Left lung (tissue), 10 donors: Measurements from ENCODE around the gene ZFHX3. TPM values are rescaled to one million over a fixed set of nuclear protein-coding genes. Genes with fewer than 3 reads are reported as not detected.
A peak's percentile ranks its signal among the peaks of the same experiment; 100 is the strongest.

Source experiments
- ATAC-seq: fragments of 200-7000 bp; cut with Tn5 transposase; one replicate; pipeline ENCODE4 v1.9.1; 2020; ENCODE audit warnings: moderate library complexity
- DNase-seq, 4 donors: peaks; one replicate each; pipeline ENCODE4 v3.0.0-alpha.2; 2013 to 2020
- H3K27ac ChIP-seq, 2 donors: fragments of 200-600 bp; sonication (generic) in 1 of 2; one replicate each; pipeline versions ENCODE4 v1.5.0 to v1.8.0; 2020 to 2021
- H3K27me3 ChIP-seq, 2 donors: fragments of 200-600 bp; sonication (generic) in 1 of 2; one replicate each; pipeline versions ENCODE4 v1.5.0 to v1.8.0; 2020 to 2021
- H3K36me3 ChIP-seq, 2 donors: fragments of 200-600 bp; sonication (generic) in 1 of 2; one replicate each; pipeline versions ENCODE4 v1.5.0 to v1.8.0; 2020 to 2021
- H3K4me1 ChIP-seq, 2 donors: fragments of 200-600 bp; one replicate each; pipeline ENCODE4 v1.8.0; 2021
- H3K4me3 ChIP-seq, 2 donors: fragments of 200-600 bp; sonication (generic) in 1 of 2; one replicate each; pipeline versions ENCODE4 v1.5.0 to v1.8.0; 2020 to 2021; ENCODE audit warnings: mild to moderate bottlenecking in 1 of 2
- H3K9me3 ChIP-seq, 2 donors: fragments of 200-600 bp; sonication (generic) in 1 of 2; one replicate each; pipeline versions ENCODE4 v1.5.0 to v1.8.0; 2020 to 2021
- CTCF ChIP-seq, 2 donors: fragments of 200-600 bp; sonication (generic) in 1 of 2; IDR thresholded peaks; one replicate each; pipeline versions ENCODE4 v1.5.0 to v1.8.0; 2021; ENCODE audit warnings: antibody characterized with exemption in 2 of 2
- intact Hi-C, 2 donors: fragments of 100-400 bp; cut with DNase I; formaldehyde crosslinking; loops; one replicate each; pipeline versions ENCODE4 v1.11.2 to v1.14.2; 2022
- polyA plus RNA-seq, 6 donors: library from polyadenylated mRNA; unstranded; fragments of 120-200 nt; gene quantifications; one replicate each; pipeline ENCODE4 v1.2.1, GENCODE V29; 2013; ENCODE audit not compliant: insufficient read length in 6 of 6
- total RNA-seq, 2 donors: library from RNA; stranded (reverse); fragmentation: NEBNext Ultra II Directional; extraction: Animal tissue kit (Norgen Biotek cat#: 25700); gene quantifications; one replicate each; pipeline ENCODE4 v1.2.1, GENCODE V29; 2021
- donor health status: DM: no; HTN: yes; CAD: no.
- donor health status: DM: no; HTN: no; CAD: no.

ZFHX3 gene
- total and polyA plus RNA-seq, 8 donors, result 21.4 to 34.7 (median 32.2) TPM

DNA sequence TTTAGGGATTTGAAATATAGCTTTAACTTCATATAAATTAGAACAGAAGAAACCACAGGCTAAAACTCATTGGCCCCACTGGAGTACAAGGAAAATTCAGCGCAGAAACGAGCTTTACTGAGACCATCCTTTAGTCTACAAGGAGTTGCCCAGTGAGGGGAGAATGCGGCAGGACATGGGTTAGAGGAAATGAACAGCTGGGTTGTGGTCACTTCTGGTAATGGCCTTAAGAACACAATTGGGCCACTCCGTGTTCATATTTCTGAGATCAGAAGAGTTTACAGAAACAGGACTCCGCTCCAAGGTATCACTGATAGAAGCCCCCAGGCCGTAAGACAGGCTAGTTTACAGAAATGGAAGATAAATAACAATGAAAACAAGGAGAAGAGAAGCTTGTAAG lies 188.3 kb downstream of the ZFHX3 start:
- no peak for TF ChIP-seq CTCF (IDR thresholded peaks at IDR 0.05)
- intact Hi-C loops, result no loop called here
- Histone ChIP-seq H3K27me3 (no peaks in the 10 kb centered on the region), H3K4me3 (no peak overlapping the region), H3K27ac (peak overlapping the region in 1 of 2 donors; percentile 11), H3K36me3 (no peaks in the 10 kb centered on the region), H3K4me1 (no peaks in the 10 kb centered on the region), H3K9me3 (no peaks in the 10 kb centered on the region)
- ATAC-seq (no peak), DNase-seq (no peak)

GRCh38 chr16:72858665-72859493 lies 189.0 kb downstream of the ZFHX3 start:
- no peaks in the 10 kb centered on the region for H3K36me3 ChIP-seq
- TF ChIP-seq CTCF (IDR thresholded peaks at IDR 0.05), result no peak
- no peak for ATAC-seq
- intact Hi-C loops, result no loop called here
- no peaks in the 10 kb centered on the region for H3K27me3 ChIP-seq
- H3K4me1 ChIP-seq, result peaks cover 0 to 5% of the 10 kb centered on the region in 2 donors
- no peak overlapping the region for H3K4me3 ChIP-seq
- no peak for DNase-seq
- no peaks in the 10 kb centered on the region for H3K9me3 ChIP-seq
- H3K27ac ChIP-seq, result peak overlapping the region in 1 of 2 donors; percentile 11

GRCh38 chr16:72857834-72858664 lies 189.9 kb downstream of the ZFHX3 start:
- TF ChIP-seq CTCF (IDR thresholded peaks at IDR 0.05), result no peak
- H3K27ac ChIP-seq, result peak overlapping the region in 1 of 2 donors; percentile 7
- no peaks in the 10 kb centered on the region for H3K27me3 ChIP-seq
- DNase-seq, result no peak
- intact Hi-C loops, result no loop called here
- peaks cover 0 to 13% of the 10 kb centered on the region in 2 donors for H3K4me1 ChIP-seq
- no peaks in the 10 kb centered on the region for H3K36me3 ChIP-seq
- ATAC-seq, result no peak
- H3K9me3 ChIP-seq, result no peaks in the 10 kb centered on the region
- H3K4me3 ChIP-seq, result no peak overlapping the region

- ATAC-seq (peak; percentile 17), DNase-seq (no peak)
- H3K4me1 ChIP-seq, result peaks cover 0 to 13% of the 10 kb centered on the region in 2 donors
- TF ChIP-seq CTCF (IDR thresholded peaks at IDR 0.05), result no peak
- H3K27ac ChIP-seq, result no peak overlapping the region
- H3K27me3 ChIP-seq, result no peaks in the 10 kb centered on the region
- intact Hi-C loops, result no loop called here
- H3K36me3 ChIP-seq, result no peaks in the 10 kb centered on the region
- no peak overlapping the region for H3K4me3 ChIP-seq
- no peaks in the 10 kb centered on the region for H3K9me3 ChIP-seq
Measured at GRCh38 chr16:72856797-72857196, 191.1 kb downstream of the ZFHX3 start.
